ENCODE data around the gene CELF4. TPM values are rescaled to one million over a fixed set of nuclear protein-coding genes. Genes with fewer than 3 reads are reported as not detected.

The CELF4 gene
- total and polyA plus RNA-seq, 7 donors: 0.60 to 5.0 (median 1.8) TPM; not detected in 1

- Histone ChIP-seq H3K36me3 (no peaks in the 10 kb centered on the region), H3K9me3 (no peaks in the 10 kb centered on the region), H3K4me1 (no peaks in the 10 kb centered on the region), H3K27me3 (peaks cover 0 to under 1% (median 0%) of the 10 kb centered on the region in 3 donors), H3K27ac (no peak overlapping the region), H3K4me3 (no peak overlapping the region)
- intact Hi-C loops (cut with DNase I): no loop called here
- 82 to 88% methylated on average over 1 of the region's 1 CpG for WGBS, 2 donors
- DNase-seq: no peak
- TF ChIP-seq POLR2AphosphoS5 (IDR thresholded peaks at IDR 0.05) (no peak), EP300 (IDR thresholded peaks at IDR 0.05) (no peak), POLR2A (IDR thresholded peaks at IDR 0.05) (no peak), CTCF (IDR thresholded peaks at IDR 0.05) (no peak)
Measured at GRCh38 chr18:37316468-37316867, 249.1 kb downstream of the CELF4 start.

GRCh38 chr18:37315935-37316334 lies 249.7 kb downstream of the CELF4 start:
- H3K9me3 ChIP-seq: no peaks in the 10 kb centered on the region
- TF ChIP-seq CTCF (IDR thresholded peaks at IDR 0.05) (no peak), EP300 (IDR thresholded peaks at IDR 0.05) (no peak), POLR2A (IDR thresholded peaks at IDR 0.05) (no peak), POLR2AphosphoS5 (IDR thresholded peaks at IDR 0.05) (no peak)
- H3K4me1 ChIP-seq: no peaks in the 10 kb centered on the region
- WGBS, 2 donors: 100% methylated on average over 1 of the region's 1 CpG
- no peak for DNase-seq
- no peaks in the 10 kb centered on the region for H3K36me3 ChIP-seq
- H3K4me3 ChIP-seq: no peak overlapping the region
- intact Hi-C loops (cut with DNase I): no loop called here
- H3K27me3 ChIP-seq: no peaks in the 10 kb centered on the region
- H3K27ac ChIP-seq: no peak overlapping the region

DNA sequence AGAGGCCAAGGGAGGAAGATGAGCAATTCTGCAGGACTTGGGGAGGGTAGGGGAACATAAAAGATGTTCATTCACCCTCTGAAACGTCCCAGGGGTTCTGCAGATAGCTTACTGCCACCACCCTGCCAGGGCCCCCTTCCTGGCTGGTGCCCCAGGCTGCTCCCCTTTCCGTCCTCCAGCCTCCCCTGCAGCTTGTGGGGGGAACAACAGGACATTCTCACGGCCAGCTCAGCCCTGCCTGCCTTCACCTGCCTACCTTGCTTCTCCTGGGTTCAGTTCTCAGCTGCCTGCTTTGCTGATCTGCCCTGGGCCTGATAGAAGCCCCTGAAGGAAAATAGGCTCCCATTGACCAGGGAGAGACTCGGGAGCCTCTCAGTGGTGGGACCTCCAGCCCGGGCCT lies 251.1 kb downstream of the CELF4 start:
- DNase-seq: no peak
- WGBS, 2 donors: 67 to 71% methylated on average over 5 of the region's 5 CpGs
- H3K4me1 ChIP-seq: no peaks in the 10 kb centered on the region
- H3K9me3 ChIP-seq: no peaks in the 10 kb centered on the region
- intact Hi-C loops (cut with DNase I): no loop called here
- H3K4me3 ChIP-seq: no peak overlapping the region
- no peaks in the 10 kb centered on the region for H3K36me3 ChIP-seq
- no peaks in the 10 kb centered on the region for H3K27me3 ChIP-seq
- TF ChIP-seq CTCF (IDR thresholded peaks at IDR 0.05) (no peak), POLR2AphosphoS5 (IDR thresholded peaks at IDR 0.05) (no peak), POLR2A (IDR thresholded peaks at IDR 0.05) (no peak), EP300 (IDR thresholded peaks at IDR 0.05) (no peak)
- H3K27ac ChIP-seq: no peak overlapping the region

- Histone ChIP-seq H3K27ac (no peak overlapping the region), H3K4me3 (no peak overlapping the region), H3K9me3 (no peaks in the 10 kb centered on the region), H3K4me1 (no peaks in the 10 kb centered on the region), H3K27me3 (no peaks in the 10 kb centered on the region), H3K36me3 (no peaks in the 10 kb centered on the region)
- TF ChIP-seq EP300 (IDR thresholded peaks at IDR 0.05) (no peak), POLR2A (IDR thresholded peaks at IDR 0.05) (no peak), CTCF (IDR thresholded peaks at IDR 0.05) (no peak), POLR2AphosphoS5 (IDR thresholded peaks at IDR 0.05) (no peak)
- WGBS, 2 donors: 73% methylated on average over 10 of the region's 10 CpGs
- intact Hi-C loops (cut with DNase I): no loop called here
- DNase-seq: no peak
Measured at GRCh38 chr18:37313624-37314023, 252.0 kb downstream of the CELF4 start.

DNA sequence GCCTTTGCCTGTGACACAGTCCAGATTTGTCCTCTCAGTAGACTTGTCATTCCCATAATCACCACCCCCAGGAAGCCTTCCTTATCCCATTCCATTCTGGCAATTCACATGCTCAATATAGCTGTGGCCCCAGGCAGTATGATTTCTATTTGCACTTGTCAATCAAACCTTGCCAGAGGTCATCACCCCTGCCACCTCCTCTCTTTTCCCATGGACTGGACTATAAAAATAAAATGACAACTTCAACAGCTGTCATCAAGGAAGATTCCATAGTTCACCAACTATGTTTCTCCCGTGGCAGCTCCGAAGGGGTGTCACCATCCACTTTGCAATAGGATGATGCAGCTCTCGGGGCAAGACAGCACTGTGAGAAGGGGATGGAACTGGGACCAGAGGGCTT lies 255.7 kb downstream of the CELF4 start:
- WGBS, 2 donors: 77 to 81% methylated on average over 3 of the region's 3 CpGs
- no peaks in the 10 kb centered on the region for H3K36me3 ChIP-seq
- DNase-seq: no peak

More for the DNA sequence above, 255.7 kb downstream of the CELF4 start:
- Histone ChIP-seq H3K27ac (no peak overlapping the region), H3K4me1 (no peaks in the 10 kb centered on the region), H3K4me3 (no peak overlapping the region), H3K27me3 (no peaks in the 10 kb centered on the region), H3K9me3 (no peaks in the 10 kb centered on the region)
- TF ChIP-seq POLR2AphosphoS5 (IDR thresholded peaks at IDR 0.05): no peak
- intact Hi-C loops (cut with DNase I): no loop called here
